OCI-LY7 (cell line): ENCODE measurements around the gene POLR1A.

Experiments
- CTCF ChIP-seq: fragments of 200-600 bp; sonication (generic); conservative IDR thresholded peaks from 2 replicates; pipeline ENCODE4 v1.5.1; 2014; ENCODE audit warnings: mild to moderate bottlenecking, antibody characterized with exemption, low read length, moderate library complexity, mixed read lengths
- EZH2phosphoT487 ChIP-seq: fragments of 200-600 bp; sonication (generic); IDR thresholded peaks from 2 replicates; pipeline ENCODE4 v1.6.1; 2018; ENCODE audit warnings: low read depth, borderline replicate concordance, mild to moderate bottlenecking, mixed run types, antibody characterized with exemption, low read length, moderate library complexity, mixed read lengths

- no peak for TF ChIP-seq CTCF
- no peak for TF ChIP-seq EZH2phosphoT487
Observed at GRCh38 chr2:85999061-85999831, 106.4 kb downstream of the POLR1A start.
